Loucy (cell line): ENCODE measurements around the gene KCTD14.

Experiments
- H2AFZ ChIP-seq: fragments of 200-600 bp; sonication (generic); 2 replicates; pipeline ENCODE4 v1.6.0; 2016; ENCODE audit warnings: antibody characterized with exemption, mild to moderate bottlenecking, low read length, moderate library complexity
- H3F3A ChIP-seq: fragments of 200-600 bp; 2 replicates; pipeline ENCODE4 v1.6.0; 2016; ENCODE audit warnings: antibody characterized with exemption, low read depth, mild to moderate bottlenecking
- H3K27me3 ChIP-seq: fragments of 200-600 bp; sonication (generic); 2 replicates; pipeline ENCODE4 v1.6.1; 2014; ENCODE audit warnings: low read length, mild to moderate bottlenecking; ENCODE audit not compliant: insufficient read depth, poor library complexity, severe bottlenecking
- H3K36me3 ChIP-seq: fragments of 200-600 bp; sonication (generic); 2 replicates; pipeline ENCODE4 v1.6.1; 2016; ENCODE audit warnings: low read length; ENCODE audit not compliant: insufficient read depth
- H3K4me1 ChIP-seq: fragments of 200-600 bp; sonication (generic); 2 replicates; pipeline ENCODE4 v1.5.1; 2014; ENCODE audit warnings: low read length, mild to moderate bottlenecking; ENCODE audit not compliant: insufficient read depth, poor library complexity, severe bottlenecking
- H3K4me2 ChIP-seq: fragments of 200-600 bp; sonication (generic); 2 replicates; pipeline ENCODE4 v1.6.0; 2014; ENCODE audit warnings: antibody characterized with exemption, low read length, low read depth, mild to moderate bottlenecking; ENCODE audit not compliant: poor library complexity, severe bottlenecking
- H3K4me3 ChIP-seq: fragments of 200-600 bp; sonication (generic); 2 replicates; pipeline ENCODE4 v1.5.1; 2014; ENCODE audit warnings: low read length, mild to moderate bottlenecking, mixed read lengths; ENCODE audit not compliant: poor library complexity, severe bottlenecking
- H3K79me2 ChIP-seq: fragments of 200-600 bp; sonication (generic); 2 replicates; pipeline ENCODE4 v1.6.1; 2014; ENCODE audit warnings: low read length; ENCODE audit not compliant: insufficient read depth
- H3K9ac ChIP-seq: fragments of 200-600 bp; sonication (generic); 2 replicates; pipeline ENCODE4 v1.6.0; 2014; ENCODE audit warnings: mild to moderate bottlenecking, low read depth, low read length, moderate library complexity; ENCODE audit not compliant: poor library complexity, severe bottlenecking
- H3K9me2 ChIP-seq: fragments of 200-600 bp; sonication (generic); replicated peaks from 2 replicates; pipeline ENCODE4 v1.6.1; 2016; ENCODE audit warnings: low read depth, low read length, mixed read lengths
- H3K9me3 ChIP-seq: fragments of 200-600 bp; sonication (generic); 2 replicates; pipeline ENCODE4 v1.6.1; 2014; ENCODE audit warnings: mild to moderate bottlenecking, antibody characterized with exemption, low read length, low read depth; ENCODE audit not compliant: insufficient read depth
- H4K20me1 ChIP-seq: fragments of 200-600 bp; sonication (generic); 2 replicates; pipeline ENCODE4 v1.6.0; 2014; ENCODE audit warnings: antibody characterized with exemption, low read length, mild to moderate bottlenecking; ENCODE audit not compliant: insufficient read depth, poor library complexity, severe bottlenecking
- EZH2phosphoT487 ChIP-seq: fragments of 200-600 bp; IDR thresholded peaks from 2 replicates; pipeline ENCODE4 v1.6.1; 2018; ENCODE audit warnings: antibody characterized with exemption, mild to moderate bottlenecking, moderate library complexity, borderline replicate concordance
- TF ChIP-seq, protein P1 (sequence below): fragments of 200-600 bp; sonication (generic); conservative IDR thresholded peaks from 2 replicates; pipeline ENCODE4 v1.5.1; 2014; ENCODE audit warnings: mild to moderate bottlenecking, antibody characterized with exemption, low read length

The KCTD14 gene

GRCh38 chr11:78057462-78058055 lies 34.5 kb upstream of the KCTD14 start:
- Histone ChIP-seq H3K36me3 (no peaks in the 10 kb centered on the region), H3K4me3 (no peak overlapping the region), H3K9me3 (no peaks in the 10 kb centered on the region), H2AFZ (no peak overlapping the region), H3F3A (no peaks in the 10 kb centered on the region), H3K27me3 (no peaks in the 10 kb centered on the region), H3K79me2 (no peaks in the 10 kb centered on the region), H4K20me1 (no peaks in the 10 kb centered on the region), H3K4me1 (no peaks in the 10 kb centered on the region), H3K9ac (no peak overlapping the region), H3K4me2 (no peak overlapping the region), H3K9me2 (no peaks in the 10 kb centered on the region)
- TF ChIP-seq, protein P1, sequence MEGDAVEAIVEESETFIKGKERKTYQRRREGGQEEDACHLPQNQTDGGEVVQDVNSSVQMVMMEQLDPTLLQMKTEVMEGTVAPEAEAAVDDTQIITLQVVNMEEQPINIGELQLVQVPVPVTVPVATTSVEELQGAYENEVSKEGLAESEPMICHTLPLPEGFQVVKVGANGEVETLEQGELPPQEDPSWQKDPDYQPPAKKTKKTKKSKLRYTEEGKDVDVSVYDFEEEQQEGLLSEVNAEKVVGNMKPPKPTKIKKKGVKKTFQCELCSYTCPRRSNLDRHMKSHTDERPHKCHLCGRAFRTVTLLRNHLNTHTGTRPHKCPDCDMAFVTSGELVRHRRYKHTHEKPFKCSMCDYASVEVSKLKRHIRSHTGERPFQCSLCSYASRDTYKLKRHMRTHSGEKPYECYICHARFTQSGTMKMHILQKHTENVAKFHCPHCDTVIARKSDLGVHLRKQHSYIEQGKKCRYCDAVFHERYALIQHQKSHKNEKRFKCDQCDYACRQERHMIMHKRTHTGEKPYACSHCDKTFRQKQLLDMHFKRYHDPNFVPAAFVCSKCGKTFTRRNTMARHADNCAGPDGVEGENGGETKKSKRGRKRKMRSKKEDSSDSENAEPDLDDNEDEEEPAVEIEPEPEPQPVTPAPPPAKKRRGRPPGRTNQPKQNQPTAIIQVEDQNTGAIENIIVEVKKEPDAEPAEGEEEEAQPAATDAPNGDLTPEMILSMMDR: no peak
- no peak for TF ChIP-seq EZH2phosphoT487

DNA sequence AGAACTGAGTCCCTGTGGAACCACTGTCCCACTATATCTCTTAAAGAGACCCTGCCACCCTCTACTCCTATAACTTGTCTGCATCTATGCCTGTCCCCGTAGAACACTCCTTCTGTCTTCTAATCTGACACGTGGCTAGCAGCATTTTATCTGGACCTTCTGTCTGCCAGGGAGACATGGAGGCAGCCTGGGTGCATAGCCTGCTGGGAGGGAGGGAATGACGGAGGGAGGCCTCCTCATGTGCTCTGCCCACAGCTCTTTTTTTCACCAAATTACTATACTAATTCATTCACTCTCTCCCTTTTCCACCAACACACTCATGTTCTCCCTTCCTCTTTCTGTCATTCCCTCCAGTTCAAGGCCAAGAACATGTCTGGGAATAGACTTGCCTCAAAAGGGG lies 33.0 kb upstream of the KCTD14 start:
- no peak overlapping the region for H3K4me3 ChIP-seq
- TF ChIP-seq, protein P1: no peak
- TF ChIP-seq EZH2phosphoT487: no peak
- H3K4me2 ChIP-seq: no peak overlapping the region
- no peaks in the 10 kb centered on the region for H4K20me1 ChIP-seq
- H3K27me3 ChIP-seq: no peaks in the 10 kb centered on the region
- no peak overlapping the region for H2AFZ ChIP-seq
- H3K4me1 ChIP-seq: no peaks in the 10 kb centered on the region
- no peaks in the 10 kb centered on the region for H3K9me3 ChIP-seq
- H3K79me2 ChIP-seq: no peaks in the 10 kb centered on the region
- no peaks in the 10 kb centered on the region for H3K36me3 ChIP-seq
- H3K9ac ChIP-seq: no peak overlapping the region
- H3F3A ChIP-seq: no peaks in the 10 kb centered on the region
- no peaks in the 10 kb centered on the region for H3K9me2 ChIP-seq

DNA sequence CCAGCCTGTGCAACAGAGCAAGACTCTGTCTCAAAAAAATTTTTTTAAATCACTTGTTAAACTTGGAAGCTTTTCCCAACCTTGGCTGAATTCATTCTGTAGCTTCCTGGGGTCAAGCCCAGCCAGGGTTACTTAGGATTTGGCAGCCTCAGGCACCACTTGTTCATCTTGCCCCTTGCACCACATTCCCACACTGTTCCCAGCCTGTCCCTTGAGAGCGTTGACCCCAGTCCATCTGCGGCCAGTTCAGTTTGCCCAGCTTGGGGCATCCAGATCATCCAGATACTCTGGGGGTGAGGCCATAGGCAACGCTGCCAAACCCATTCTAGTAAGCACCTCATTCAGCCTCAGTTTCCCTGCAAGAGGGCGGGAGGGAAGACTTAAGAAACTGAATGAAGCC lies 31.9 kb upstream of the KCTD14 start:
- TF ChIP-seq, protein P1: no peak
- no peak for TF ChIP-seq EZH2phosphoT487
- Histone ChIP-seq H3K27me3 (no peaks in the 10 kb centered on the region), H3K79me2 (no peaks in the 10 kb centered on the region), H3K9me2 (no peaks in the 10 kb centered on the region), H3K9me3 (no peaks in the 10 kb centered on the region), H3K4me2 (no peak overlapping the region), H3K4me1 (no peaks in the 10 kb centered on the region), H2AFZ (no peak overlapping the region), H3K36me3 (no peaks in the 10 kb centered on the region), H3K4me3 (no peak overlapping the region), H4K20me1 (no peaks in the 10 kb centered on the region), H3F3A (no peaks in the 10 kb centered on the region), H3K9ac (no peak overlapping the region)
